HepG2 (cell line): Measurements from ENCODE around the gene RABGAP1L. TPM values are rescaled to one million over a fixed set of nuclear protein-coding genes. Genes with fewer than 3 reads are reported as not detected.

Experiments used
- ATF5 ChIP-seq: sonication (generic); formaldehyde crosslinking; IDR thresholded peaks from 2 replicates; pipeline ENCODE4 v1.4.0; 2020; ENCODE audit warnings: mild to moderate bottlenecking, low read depth, missing genetic modification reagents
- ATF6 ChIP-seq: sonication (generic); formaldehyde crosslinking; conservative IDR thresholded peaks from 2 replicates; pipeline ENCODE4 v1.4.0; 2020; ENCODE audit warnings: missing genetic modification reagents
- FOXC1 ChIP-seq: sonication (generic); formaldehyde crosslinking; IDR thresholded peaks from 2 replicates; pipeline ENCODE4 v1.8.0; 2022; ENCODE audit warnings: mild to moderate bottlenecking, missing genetic modification reagents, borderline replicate concordance
- FOXK2 ChIP-seq: fragments of 450-650 bp; IDR thresholded peaks from 2 replicates; pipeline ENCODE4 v1.6.1; 2016
- GMEB2 ChIP-seq: IDR thresholded peaks from 2 replicates; pipeline ENCODE4 v1.6.1; 2016; ENCODE audit warnings: missing biosample characterization, missing genetic modification reagents, low read depth
- IRF2 ChIP-seq: IDR thresholded peaks from 2 replicates; pipeline ENCODE4 v1.6.1; 2018; ENCODE audit warnings: missing genetic modification reagents, missing compliant biosample characterization
- RXRA ChIP-seq: sonication (generic); formaldehyde crosslinking; IDR thresholded peaks from 2 replicates; pipeline ENCODE4 v1.5.1; 2020; ENCODE audit warnings: missing genetic modification reagents
- SCMH1 ChIP-seq: sonication (generic); formaldehyde crosslinking; IDR thresholded peaks from 2 replicates; pipeline ENCODE4 v1.9.0; 2021; ENCODE audit warnings: missing genetic modification reagents, mild to moderate bottlenecking, borderline replicate concordance
- SIX4 ChIP-seq: sonication (generic); formaldehyde crosslinking; IDR thresholded peaks from 2 replicates; pipeline ENCODE4 v1.4.0; 2020; ENCODE audit warnings: missing genetic modification reagents
- SNAPC4 ChIP-seq: sonication (generic); formaldehyde crosslinking; IDR thresholded peaks from 2 replicates; pipeline ENCODE4 v1.4.0; 2020; ENCODE audit warnings: mild to moderate bottlenecking, missing genetic modification reagents
- TOE1 ChIP-seq: sonication (generic); formaldehyde crosslinking; IDR thresholded peaks from 2 replicates; pipeline ENCODE4 v1.4.0; 2020; ENCODE audit warnings: mild to moderate bottlenecking, missing genetic modification reagents
- ZNF17 ChIP-seq: sonication (generic); formaldehyde crosslinking; IDR thresholded peaks from 2 replicates; pipeline ENCODE4 v1.5.0; 2020; ENCODE audit warnings: mild to moderate bottlenecking, missing genetic modification reagents
- ZNF496 ChIP-seq: sonication (generic); formaldehyde crosslinking; IDR thresholded peaks from 2 replicates; pipeline ENCODE4 v1.8.1; 2023; ENCODE audit warnings: mild to moderate bottlenecking, moderate library complexity, missing genetic modification reagents; ENCODE audit not compliant: insufficient replicate concordance
- ZNF691 ChIP-seq: sonication (generic); formaldehyde crosslinking; IDR thresholded peaks from 2 replicates; pipeline ENCODE4 v1.4.0; 2020; ENCODE audit warnings: missing genetic modification reagents, low read depth, mild to moderate bottlenecking, borderline replicate concordance
- polyA plus RNA-seq, 8 experiments: library from polyadenylated mRNA; depleted of rRNA in 3 of 8; stranded (reverse) in 7 of 8; unstranded in 1 of 8; fragments of >200 nt; fragmentation: Illumina TruSeq in 4 of 8; extraction: Trizol in 4 of 8; gene quantifications; 2 replicates each; pipeline versions ENCODE4 v1.2.1 to v1.2.3, GENCODE V29; 2011 to 2016; ENCODE audit warnings: low read depth in 4 of 8, missing spikeins in 1 of 8, mixed read lengths in 1 of 8; ENCODE audit not compliant: insufficient read depth in 1 of 8
- total RNA-seq, 5 experiments: library from RNA; depleted of rRNA; stranded (reverse); fragments of >200 nt; fragmentation: Illumina TruSeq; extraction: Trizol; gene quantifications; 2 replicates each; pipeline ENCODE4 v1.2.3, GENCODE V29; 2016; ENCODE audit warnings: low read depth in 1 of 5
- TF ChIP-seq, protein P1 (sequence below): IDR thresholded peaks from 2 replicates; pipeline ENCODE4 v1.6.1; 2016; ENCODE audit warnings: control low read depth
- TF ChIP-seq, protein P2 (sequence below): sonication (generic); formaldehyde crosslinking; IDR thresholded peaks from 2 replicates; pipeline ENCODE4 v1.8.1; 2023; ENCODE audit warnings: mild to moderate bottlenecking, moderate library complexity, missing genetic modification reagents

RABGAP1L gene
- total and polyA plus RNA-seq, 2 of the 13 experiments (the other 11 are each of a cell fraction or from before 2014, with no cell fraction given), result 7.9 to 22.6 TPM

GRCh38 chr1:174999936-175000696, 840.8 kb downstream of the RABGAP1L start, which contains the start of gene CACYBP (continued):
- TF ChIP-seq IRF2 (CRISPR knock-in tag) (no peak), ATF5 (CRISPR knock-in tag) (peak; percentile 98), GMEB2 (CRISPR knock-in tag) (no peak), SNAPC4 (CRISPR knock-in tag) (no peak), ZNF691 (CRISPR knock-in tag) (peak; percentile 67; the same call in 1 of the 2 replicates), TOE1 (CRISPR knock-in tag) (no peak), FOXC1 (peak; percentile 76; the same call in 1 of the 2 replicates), ATF6 (CRISPR knock-in tag) (no peak), SCMH1 (CRISPR knock-in tag) (no peak), FOXK2 (no peak), ZNF17 (CRISPR knock-in tag) (no peak), SIX4 (CRISPR knock-in tag) (no peak; the same call in 1 of the 2 replicates), ZNF496 (no peak), RXRA (CRISPR knock-in tag) (peak; percentile 38; the same call in 1 of the 2 replicates)
- TF ChIP-seq, protein P1, sequence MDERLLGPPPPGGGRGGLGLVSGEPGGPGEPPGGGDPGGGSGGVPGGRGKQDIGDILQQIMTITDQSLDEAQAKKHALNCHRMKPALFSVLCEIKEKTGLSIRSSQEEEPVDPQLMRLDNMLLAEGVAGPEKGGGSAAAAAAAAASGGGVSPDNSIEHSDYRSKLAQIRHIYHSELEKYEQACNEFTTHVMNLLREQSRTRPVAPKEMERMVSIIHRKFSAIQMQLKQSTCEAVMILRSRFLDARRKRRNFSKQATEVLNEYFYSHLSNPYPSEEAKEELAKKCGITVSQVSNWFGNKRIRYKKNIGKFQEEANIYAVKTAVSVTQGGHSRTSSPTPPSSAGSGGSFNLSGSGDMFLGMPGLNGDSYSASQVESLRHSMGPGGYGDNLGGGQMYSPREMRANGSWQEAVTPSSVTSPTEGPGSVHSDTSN (CRISPR knock-in tag), result no peak
- TF ChIP-seq, protein P2, sequence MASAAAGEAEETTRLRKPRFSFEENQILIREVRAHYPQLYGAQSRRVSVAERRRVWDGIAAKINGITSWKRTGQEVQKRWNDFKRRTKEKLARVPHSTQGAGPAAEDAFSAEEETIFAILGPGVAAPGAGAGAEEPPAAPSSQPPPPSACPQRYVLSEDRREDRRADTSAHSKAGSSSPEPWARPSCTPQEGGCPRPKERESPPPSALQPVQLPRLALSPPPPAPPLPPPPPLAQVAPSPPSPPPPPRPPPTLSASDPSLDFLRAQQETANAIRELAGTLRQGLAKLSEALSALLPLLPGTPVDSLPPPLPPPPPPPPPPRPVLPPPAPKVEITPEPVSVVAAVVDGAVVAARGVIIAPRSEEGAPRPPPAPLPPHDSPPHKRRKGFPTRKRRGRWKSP, result peak; percentile 96
